GM19324 (cell line): Measurements from ENCODE around the gene BORCS6.
A peak's percentile ranks its signal among the peaks of the same experiment; 100 is the strongest.

ENCODE experiments used
- ATAC-seq: cut with Tn5 transposase; IDR thresholded peaks from one replicate; pipeline ENCODE4 v1.9.1; 2021; ENCODE audit warnings: mild to moderate bottlenecking, moderate library complexity; ENCODE audit not compliant: unreplicated experiment, low FRiP score

The BORCS6 gene

GRCh38 chr17:8212312-8213180 is 22.6 kb upstream of the BORCS6 start:
- no peak for ATAC-seq

GRCh38 chr17:8210761-8211458 is 20.9 kb upstream of the BORCS6 start:
- peak; percentile 8 for ATAC-seq

DNA sequence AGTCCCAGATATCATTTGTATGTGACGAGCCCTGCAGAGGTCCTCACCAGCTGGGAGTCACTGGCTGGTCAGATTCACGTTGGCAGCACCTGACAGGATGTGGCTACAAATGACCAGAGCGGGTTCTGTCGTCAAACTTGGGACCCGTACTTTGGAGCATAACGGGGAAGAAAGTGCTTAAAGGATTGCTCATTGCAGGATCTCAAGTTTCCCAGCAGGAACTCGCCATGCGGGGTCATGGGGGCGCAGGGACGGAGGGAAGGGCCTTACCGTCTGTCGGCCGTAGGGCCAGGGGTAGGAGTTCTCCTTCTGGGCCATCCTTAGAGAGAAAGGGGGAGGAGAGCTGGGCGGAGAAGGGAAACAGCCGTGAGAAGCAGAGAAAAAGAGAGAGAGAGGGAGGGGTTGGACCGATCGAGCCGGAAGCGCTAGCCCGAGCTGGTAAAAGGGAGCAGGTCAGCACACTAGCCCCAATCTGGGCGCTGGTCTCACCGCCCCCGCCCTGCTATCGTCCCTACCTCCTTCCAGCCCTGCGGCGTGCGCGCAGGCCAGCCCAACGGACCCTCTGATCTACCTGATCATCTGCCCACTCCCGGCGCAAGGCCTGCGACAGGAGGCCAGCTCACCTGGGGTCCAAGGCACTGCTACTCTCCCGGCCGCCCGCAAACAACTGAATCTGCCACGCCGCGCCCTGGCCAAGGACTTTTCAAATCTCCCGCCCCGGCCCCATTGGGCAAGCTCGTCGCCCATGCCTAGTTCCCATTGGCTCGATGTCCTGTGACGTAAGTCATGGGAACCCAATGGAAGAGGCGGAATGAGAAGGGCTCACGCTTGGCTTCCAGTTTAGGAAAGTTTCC is 20.2 kb upstream of the BORCS6 start, which contains the start of gene AURKB:
Gene AURKB, minus strand, starts transcription at position 669 of the 854 bp plus-strand sequence. Its CDS starts 351 bp downstream, at position 318.
- peak; percentile 83 for ATAC-seq

- no peak for ATAC-seq
Measured at GRCh38 chr17:8206536-8206935, 16.6 kb upstream of the BORCS6 start.

DNA sequence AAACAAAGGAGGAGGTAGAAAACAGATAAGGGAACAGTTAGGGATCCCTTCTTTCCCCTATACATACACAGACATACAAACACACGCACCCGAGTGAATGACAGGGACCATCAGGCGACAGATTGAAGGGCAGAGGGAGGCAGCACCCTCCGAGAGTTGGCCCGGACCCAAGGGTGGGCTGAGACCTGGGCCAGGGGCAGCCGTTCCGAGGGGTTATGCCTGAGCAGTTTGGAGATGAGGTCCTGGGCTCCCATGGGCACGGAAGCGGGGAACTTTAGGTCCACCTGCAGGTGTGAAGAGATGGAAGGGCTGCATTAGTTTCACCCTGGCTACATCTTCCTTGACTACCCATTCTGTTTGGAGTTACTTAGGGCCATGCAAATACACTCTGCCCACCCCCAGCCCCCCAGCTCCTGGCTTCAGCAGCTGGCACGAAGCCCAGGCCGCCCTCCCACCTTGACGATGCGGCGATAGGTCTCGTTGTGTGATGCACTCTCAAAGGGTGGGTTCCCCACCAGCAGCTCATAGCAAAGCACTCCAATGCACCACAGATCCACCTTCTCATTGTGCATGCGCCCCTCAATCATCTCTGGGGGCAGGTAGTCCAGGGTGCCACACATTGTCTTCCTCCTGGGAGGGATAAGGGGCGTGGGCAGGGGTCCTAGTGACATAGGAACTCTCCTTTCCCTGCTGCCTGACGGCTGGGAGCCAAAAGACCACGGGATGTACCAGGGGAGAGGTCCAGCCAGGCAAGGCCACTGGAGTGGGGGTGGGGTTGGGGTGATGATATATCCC is 15.0 kb upstream of the BORCS6 start:
- no peak for ATAC-seq

DNA sequence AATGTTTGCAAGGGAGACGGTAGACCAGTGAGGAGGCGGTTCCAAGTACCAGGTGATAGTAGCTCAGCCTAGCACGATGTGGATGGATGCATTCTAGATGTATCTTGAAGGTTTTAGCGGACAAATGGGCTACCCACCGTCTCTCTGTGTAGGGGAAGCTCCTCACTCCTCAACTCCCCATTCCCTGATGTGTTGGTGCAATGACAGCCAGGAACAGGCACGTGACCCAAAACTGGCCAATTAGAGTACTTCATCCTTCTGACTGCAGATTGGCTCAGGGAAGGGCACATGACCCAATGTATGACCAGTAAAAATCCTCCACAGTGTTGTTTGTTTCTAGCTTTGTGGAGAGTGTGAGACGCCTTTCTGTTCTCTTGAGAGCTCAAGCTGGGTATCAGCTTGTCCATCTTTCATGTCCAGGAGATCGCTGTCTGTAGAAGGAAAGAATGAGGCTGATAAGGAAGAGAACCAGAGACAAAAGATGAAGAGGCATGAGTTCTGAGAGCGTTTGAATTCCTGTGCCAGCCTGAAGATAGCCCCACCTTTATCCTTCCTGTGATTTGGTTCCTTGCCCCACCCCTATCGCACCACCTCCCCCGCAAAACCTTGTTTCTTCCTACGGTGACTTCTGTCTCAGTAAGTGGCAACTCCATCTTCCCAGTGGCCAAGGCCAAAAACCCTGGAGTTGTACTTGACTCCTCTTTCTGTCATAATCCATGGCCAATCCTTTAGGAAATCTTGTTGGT is 2.3 kb upstream of the BORCS6 start:
- peak; percentile 22 for ATAC-seq

DNA sequence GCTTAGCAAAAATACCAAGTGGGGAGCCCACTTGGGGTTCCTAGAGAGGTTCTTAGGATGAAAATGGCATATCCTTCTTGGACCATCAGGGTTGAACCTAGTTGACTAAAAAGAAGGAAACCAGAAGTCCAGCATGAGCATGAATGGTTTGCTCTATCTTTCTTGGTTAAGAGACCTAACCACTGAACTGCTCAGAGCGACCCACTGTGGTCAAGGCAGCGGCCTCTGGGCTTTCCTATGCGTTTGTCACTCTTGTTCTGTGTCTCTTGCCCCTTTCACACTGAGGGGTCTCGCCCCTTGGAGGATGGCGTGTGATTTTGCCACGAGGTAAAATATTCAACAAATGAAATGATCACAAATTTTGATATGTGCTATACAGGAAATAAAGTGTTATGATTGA is 526 bp upstream of the BORCS6 start:
- ATAC-seq: no peak

- ATAC-seq: no peak
Measured at GRCh38 chr17:8189041-8189710, 804 bp downstream of the BORCS6 start.

DNA sequence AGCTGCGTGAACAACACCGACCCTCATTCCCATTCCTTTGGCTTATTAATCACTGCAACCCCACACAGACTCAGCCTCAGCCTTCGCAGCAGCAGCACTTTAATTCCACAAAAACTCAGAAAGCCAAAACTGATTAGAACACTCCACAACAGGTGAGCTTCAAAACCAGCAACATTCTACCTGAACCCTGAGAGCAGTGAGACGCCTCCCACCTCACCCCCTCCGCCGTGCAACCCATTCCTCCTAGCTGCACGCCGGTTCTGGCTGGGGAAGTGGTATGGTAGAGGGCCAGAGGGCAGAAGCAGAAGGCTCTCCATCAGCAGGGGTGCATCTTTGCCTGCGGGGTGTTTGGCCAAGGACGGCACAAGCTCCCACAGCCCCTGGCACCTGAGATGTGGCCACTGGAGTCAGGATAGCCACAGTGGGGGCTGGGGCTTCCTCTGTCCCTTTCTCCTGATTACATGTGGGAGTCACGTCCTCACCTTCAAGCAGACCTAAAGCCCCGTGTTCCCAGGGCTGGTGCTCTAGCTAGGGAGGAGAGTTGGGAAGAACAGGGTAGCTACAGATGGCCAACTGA is 1.6 kb downstream of the BORCS6 start:
- ATAC-seq: no peak

DNA sequence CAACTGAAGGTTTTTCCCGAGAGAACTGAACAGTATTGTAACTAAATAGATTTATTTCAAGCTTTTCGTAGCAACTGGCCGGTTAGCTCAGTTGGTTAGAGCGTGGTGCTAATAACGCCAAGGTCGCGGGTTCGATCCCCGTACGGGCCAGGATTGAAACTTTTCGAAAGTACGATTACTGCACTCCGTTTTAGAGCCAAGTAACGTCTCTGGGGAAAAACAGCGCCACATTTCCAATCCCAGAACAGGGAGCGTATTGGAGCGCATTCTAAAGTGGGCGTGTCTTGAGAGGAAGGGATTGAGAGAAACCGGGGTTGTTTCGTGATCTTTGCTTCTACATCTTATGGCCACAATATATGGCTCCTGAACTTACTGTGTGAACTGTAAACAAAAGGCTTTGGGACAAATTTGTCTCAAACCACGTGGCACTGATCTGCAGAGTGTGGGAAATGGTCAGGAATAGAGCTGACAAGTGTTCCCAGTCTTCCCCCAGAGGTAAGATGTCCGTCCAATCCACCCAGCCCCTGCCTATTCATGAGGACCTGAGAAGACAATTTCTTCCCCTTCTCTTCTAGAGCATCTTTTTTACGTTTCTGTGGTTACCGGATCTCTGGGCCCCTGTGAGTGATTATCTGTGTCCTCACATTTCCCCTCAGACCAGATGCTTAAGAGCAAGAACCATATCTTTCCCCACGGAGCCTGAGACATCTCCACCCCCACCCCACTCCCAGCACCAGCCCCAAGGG is 2.3 kb downstream of the BORCS6 start:
- ATAC-seq: peak; percentile 27

DNA sequence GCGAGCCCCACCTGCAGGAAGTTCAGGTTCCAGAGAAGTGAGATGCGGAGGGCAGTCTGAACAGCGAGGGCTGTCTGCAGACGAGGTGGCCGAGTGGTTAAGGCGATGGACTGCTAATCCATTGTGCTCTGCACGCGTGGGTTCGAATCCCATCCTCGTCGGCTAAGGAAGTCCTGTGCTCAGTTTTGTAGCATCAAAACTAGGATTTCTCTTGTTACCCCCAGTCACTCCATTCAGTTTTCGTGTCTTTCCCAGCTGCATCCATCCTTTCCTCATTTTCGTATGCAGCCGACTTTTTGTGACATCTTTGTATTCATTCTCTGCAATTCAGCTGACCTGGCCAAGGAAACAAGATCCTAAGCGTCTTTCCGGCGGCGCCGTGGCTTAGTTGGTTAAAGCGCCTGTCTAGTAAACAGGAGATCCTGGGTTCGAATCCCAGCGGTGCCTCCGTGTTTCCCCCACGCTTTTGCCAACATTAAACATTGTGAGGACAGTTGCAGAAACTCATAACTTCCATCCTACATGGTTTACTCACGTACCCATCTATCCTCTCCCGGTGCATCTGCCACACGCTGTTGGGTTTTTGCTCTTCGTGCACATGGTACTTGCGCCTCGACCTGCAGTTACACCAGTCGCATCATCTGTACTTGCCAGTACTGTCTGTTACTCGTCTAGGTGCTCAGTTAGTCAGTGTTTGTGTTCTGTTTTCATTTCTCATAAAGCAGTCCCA is 3.0 kb downstream of the BORCS6 start:
- peak; percentile 30 for ATAC-seq

GRCh38 chr17:8186446-8186786 is 3.6 kb downstream of the BORCS6 start:
- no peak for ATAC-seq

DNA sequence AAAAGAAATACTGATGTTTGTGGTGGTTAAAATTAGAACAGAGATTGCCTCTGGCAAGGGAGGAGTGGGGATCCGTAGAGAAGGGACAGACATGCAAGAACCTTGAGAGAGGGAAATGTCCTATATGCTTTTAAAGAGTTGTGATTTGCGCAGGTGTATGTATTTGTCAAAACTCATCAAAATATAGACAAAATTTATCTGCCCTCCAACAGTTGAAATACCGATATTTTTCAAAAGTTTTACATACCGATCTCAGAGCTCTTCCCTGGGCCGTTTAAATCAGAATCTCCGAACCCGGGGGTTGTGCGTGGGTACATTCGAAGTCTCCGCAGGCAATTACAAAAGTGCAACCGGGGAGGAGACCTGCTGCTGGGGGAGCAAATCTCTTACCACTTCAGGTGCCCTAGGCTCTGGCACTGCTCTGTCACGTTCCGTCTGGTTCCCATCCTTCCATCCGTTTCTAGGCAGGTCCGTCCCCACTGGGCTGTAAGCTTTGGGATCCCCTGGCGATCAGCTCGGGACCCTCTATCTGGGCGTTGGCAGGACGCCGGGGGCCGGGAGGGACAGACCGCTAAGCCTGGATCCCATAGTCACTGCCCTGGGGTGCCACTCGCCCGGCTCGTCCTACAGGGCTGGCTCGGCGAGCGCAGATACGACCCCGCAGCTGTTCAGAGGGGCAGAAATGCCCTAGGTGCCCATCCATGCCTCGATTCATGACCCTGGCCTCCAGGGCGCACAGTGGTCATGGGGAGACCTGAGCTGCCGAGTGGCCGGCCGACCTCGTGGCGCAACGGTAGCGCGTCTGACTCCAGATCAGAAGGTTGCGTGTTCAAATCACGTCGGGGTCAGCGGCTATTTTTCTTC is 4.2 kb downstream of the BORCS6 start:
- ATAC-seq: no peak

GRCh38 chr17:8176998-8177731 is 12.8 kb downstream of the BORCS6 start:
- no peak for ATAC-seq

DNA sequence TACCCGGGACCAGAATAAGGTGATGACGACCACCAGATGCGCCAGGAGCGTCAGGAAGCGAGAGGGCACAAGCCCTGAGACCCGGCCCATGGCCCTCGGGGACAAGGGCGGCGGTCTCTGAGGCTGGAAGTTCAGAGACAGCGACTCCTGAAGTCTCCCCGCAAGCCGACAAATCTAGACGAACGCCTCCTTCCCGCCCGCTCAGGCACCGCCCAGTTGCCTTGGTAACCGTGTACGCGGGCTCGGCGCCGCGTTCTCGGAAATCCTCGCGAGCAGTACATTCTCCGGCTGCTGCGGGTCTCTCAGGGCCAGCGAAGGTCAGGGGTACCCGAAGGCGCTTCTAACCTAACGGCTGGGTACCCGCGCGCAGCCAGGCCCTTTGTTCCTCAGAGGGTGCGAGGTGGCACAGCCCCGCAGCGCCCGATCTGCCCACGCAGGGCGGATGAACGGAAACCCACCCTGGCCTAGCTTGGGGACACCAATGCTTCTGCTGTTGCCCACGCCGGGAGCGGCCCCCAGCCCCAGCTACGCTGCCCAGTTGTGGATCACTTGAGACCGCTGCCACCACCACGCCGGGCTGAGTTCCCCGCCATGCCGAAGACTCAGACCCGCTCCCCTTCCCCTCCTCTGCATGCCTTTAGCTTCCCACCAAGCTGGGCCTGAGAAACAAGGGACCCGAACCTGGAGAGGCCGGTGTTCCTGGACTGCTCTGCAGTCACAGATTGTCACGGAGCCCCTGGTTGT is 13.6 kb downstream of the BORCS6 start, which contains the start of gene TMEM107:
Gene TMEM107, minus strand, starts transcription at position 184 of the 744 bp plus-strand sequence. Its CDS starts 94 bp downstream, at position 90.
- no peak for ATAC-seq
